ENCODE results near the gene MRPL10. TPM values are rescaled to one million over a fixed set of nuclear protein-coding genes. Genes with fewer than 3 reads are reported as not detected.

Gene MRPL10
- total RNA-seq, 2 donors from 2014 or later = 56.3 to 65.3 TPM

DNA sequence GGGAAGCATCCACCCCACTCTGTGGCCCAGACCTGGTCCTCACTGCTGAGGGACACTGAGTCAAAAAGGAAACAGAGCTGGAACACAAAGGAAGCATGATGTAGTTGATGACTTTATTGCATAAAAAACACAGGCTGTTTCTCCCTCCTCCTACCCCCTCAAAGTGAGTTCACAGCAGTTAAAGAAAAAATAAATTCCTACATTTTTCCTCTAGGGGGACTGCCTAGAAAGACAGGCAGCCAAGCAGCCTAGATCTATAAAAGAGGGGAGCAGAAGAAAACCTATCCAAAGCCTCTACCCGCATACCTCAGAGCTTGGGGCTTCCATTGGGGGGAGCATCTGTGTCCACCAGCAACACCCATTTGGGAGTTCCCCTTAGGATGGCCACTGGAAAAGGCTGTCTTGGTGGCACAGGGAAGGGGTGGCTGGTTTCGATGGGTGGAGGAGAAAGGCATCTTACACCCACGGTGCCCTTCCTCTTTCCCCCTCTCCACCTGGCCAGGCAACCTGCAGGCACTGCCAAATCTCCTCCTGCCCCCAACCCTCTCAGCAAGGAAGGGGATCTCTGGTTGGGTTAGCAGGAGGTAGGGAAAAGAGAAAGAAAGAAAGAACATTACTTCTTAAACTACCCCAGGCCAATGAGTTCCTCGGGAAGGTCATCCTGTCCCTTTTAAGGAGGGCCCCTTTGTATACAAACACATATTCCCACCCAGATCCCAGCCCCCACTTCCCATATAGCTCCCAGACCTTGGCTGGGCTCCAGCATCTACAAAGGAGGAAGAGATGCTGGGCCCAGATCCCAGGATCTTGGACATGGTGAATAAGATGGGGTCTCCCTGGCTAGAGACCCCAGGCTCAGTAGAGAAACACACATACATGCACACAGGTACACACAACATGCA is 13.7 kb upstream of the MRPL10 start:
- TF ChIP-seq CTCF (conservative IDR thresholded peaks at IDR 0.05) = peak; percentile 68
- Mint-ChIP-seq H3K36me3 (ENCODE audit: low read depth) (no peaks in the 10 kb centered on the region), H3K9me3 (no peaks in the 10 kb centered on the region), H3K27ac (no peak overlapping the region), H3K4me3 (no peak overlapping the region), H3K4me1 (peaks cover 11% of the 10 kb centered on the region), H3K27me3 (ENCODE audit: insufficient read depth) (peaks cover 62% of the 10 kb centered on the region)
- WGBS, 2 experiments (ENCODE audit: insufficient coverage in 1 of 2, insufficient read length in 1 of 2) = 91 to 100% methylated on average over 1 to 2 of the region's 4 CpGs
- DNase-seq = no peak
- Histone ChIP-seq H3K36me3 (ENCODE audit: control insufficient read depth, insufficient read depth, low read length) (no peaks in the 10 kb centered on the region), H3K4me1 (ENCODE audit: control insufficient read depth, insufficient read depth, low read length) (peaks cover 12% of the 10 kb centered on the region), H3K9ac (ENCODE audit: extremely low read depth, low read length, poor library complexity, severe bottlenecking) (no peak overlapping the region), H3K4me3 (ENCODE audit: low read length) (no peak overlapping the region), H3K9me3 (ENCODE audit: control insufficient read depth, low read length) (no peaks in the 10 kb centered on the region), H3K27me3 (ENCODE audit: control insufficient read depth, insufficient read depth, low read length, poor library complexity, severe bottlenecking) (peaks cover 51% of the 10 kb centered on the region), H3K27ac (ENCODE audit: low read depth, low read length) (no peak overlapping the region)

DNA sequence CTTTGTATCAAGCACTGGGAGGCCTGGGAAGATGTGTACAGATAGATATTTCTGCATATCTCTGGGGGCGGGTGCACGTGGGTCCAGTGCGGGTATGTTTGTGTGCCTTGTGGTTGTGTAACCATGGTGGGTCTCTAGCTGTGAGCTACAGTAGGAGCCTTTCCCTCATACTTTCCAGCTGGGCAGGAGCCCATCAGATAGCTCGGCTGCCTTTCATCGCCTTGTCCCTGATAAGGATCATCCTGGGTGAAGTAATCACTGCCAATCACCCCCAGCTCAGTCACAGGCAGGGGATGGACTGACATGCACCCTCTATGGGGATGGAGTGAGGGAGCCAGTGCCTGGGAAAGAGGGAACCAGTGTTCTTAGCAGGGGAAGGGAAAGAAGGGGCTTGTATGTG is 12.9 kb upstream of the MRPL10 start:
- H3K9ac ChIP-seq (ENCODE audit: extremely low read depth, low read length, poor library complexity, severe bottlenecking) = no peak overlapping the region
- Mint-ChIP-seq H3K4me3 (no peak overlapping the region), H3K27me3 (ENCODE audit: insufficient read depth) (peaks cover 54% of the 10 kb centered on the region), H3K36me3 (ENCODE audit: low read depth) (no peaks in the 10 kb centered on the region), H3K9me3 (no peaks in the 10 kb centered on the region), H3K4me1 (peaks cover 14% of the 10 kb centered on the region), H3K27ac (no peak overlapping the region)
- no peak for DNase-seq
- peaks cover 17% of the 10 kb centered on the region for H3K4me1 ChIP-seq (ENCODE audit: control insufficient read depth, insufficient read depth, low read length)
- H3K9me3 ChIP-seq (ENCODE audit: control insufficient read depth, low read length) = no peaks in the 10 kb centered on the region
- 89% methylated on average over 5 of the region's 5 CpGs; no CpG with 5 or more reads in 1 of the 2 experiments for WGBS, 2 experiments (ENCODE audit: insufficient coverage in 1 of 2, insufficient read length in 1 of 2)
- H3K4me3 ChIP-seq (ENCODE audit: low read length) = no peak overlapping the region
- H3K36me3 ChIP-seq (ENCODE audit: control insufficient read depth, insufficient read depth, low read length) = no peaks in the 10 kb centered on the region
- peaks cover 42% of the 10 kb centered on the region for H3K27me3 ChIP-seq (ENCODE audit: control insufficient read depth, insufficient read depth, low read length, poor library complexity, severe bottlenecking)
- no peak for TF ChIP-seq CTCF (conservative IDR thresholded peaks at IDR 0.05)
- H3K27ac ChIP-seq (ENCODE audit: low read depth, low read length) = no peak overlapping the region

- Mint-ChIP-seq H3K27me3 (ENCODE audit: insufficient read depth) (peaks cover 45% of the 10 kb centered on the region), H3K4me1 (peaks cover 14% of the 10 kb centered on the region), H3K9me3 (no peaks in the 10 kb centered on the region), H3K4me3 (no peak overlapping the region), H3K36me3 (ENCODE audit: low read depth) (no peaks in the 10 kb centered on the region), H3K27ac (no peak overlapping the region)
- H3K27ac ChIP-seq (ENCODE audit: low read depth, low read length) = no peak overlapping the region
- TF ChIP-seq CTCF (conservative IDR thresholded peaks at IDR 0.05) = peak; percentile 3
- peaks cover 34% of the 10 kb centered on the region for H3K27me3 ChIP-seq (ENCODE audit: control insufficient read depth, insufficient read depth, low read length, poor library complexity, severe bottlenecking)
- DNase-seq = peak; percentile 69
- peaks cover 17% of the 10 kb centered on the region for H3K4me1 ChIP-seq (ENCODE audit: control insufficient read depth, insufficient read depth, low read length)
- H3K36me3 ChIP-seq (ENCODE audit: control insufficient read depth, insufficient read depth, low read length) = no peaks in the 10 kb centered on the region
- no peak overlapping the region for H3K4me3 ChIP-seq (ENCODE audit: low read length)
- H3K9me3 ChIP-seq (ENCODE audit: control insufficient read depth, low read length) = no peaks in the 10 kb centered on the region
- 47 to 58% methylated on average over 5 to 6 of the region's 6 CpGs for WGBS, 2 experiments (ENCODE audit: insufficient coverage in 1 of 2, insufficient read length in 1 of 2)
- no peak overlapping the region for H3K9ac ChIP-seq (ENCODE audit: extremely low read depth, low read length, poor library complexity, severe bottlenecking)
These were observed 12.0 kb upstream of the MRPL10 start for GRCh38 chr17:47843391-47843730.
